HepG2 (cell line): ENCODE results near the gene CAPN9. TPM values are rescaled to one million over a fixed set of nuclear protein-coding genes. Genes with fewer than 3 reads are reported as not detected.
A peak's percentile ranks its signal among the peaks of the same experiment; 100 is the strongest.

Experiments
- ARID5B ChIP-seq: IDR thresholded peaks from 2 replicates; pipeline ENCODE4 v1.4.0; 2020; ENCODE audit warnings: mild to moderate bottlenecking, missing genetic modification reagents
- ATF3 ChIP-seq: sonication (generic); formaldehyde crosslinking; IDR thresholded peaks from 2 replicates; pipeline ENCODE4 v1.4.0; 2020; ENCODE audit warnings: missing genetic modification reagents
- CBX1 ChIP-seq: IDR thresholded peaks from one replicate; pipeline ENCODE4 v1.6.1; 2016; ENCODE audit warnings: antibody characterized with exemption, low read depth
- E2F2 ChIP-seq: sonication (generic); formaldehyde crosslinking; IDR thresholded peaks from 2 replicates; pipeline ENCODE4 v1.4.0; 2020; ENCODE audit warnings: missing genetic modification reagents, borderline replicate concordance
- ERF ChIP-seq: IDR thresholded peaks from 2 replicates; pipeline ENCODE4 v1.6.1; 2018; ENCODE audit warnings: missing biosample characterization, missing genetic modification reagents
- HNRNPK ChIP-seq: fragments of 200-400 bp; formaldehyde crosslinking; IDR thresholded peaks from 2 replicates; pipeline ENCODE4 v1.6.1; 2018; ENCODE audit warnings: low read length, low read depth, moderate library complexity, mild to moderate bottlenecking; ENCODE audit not compliant: poor library complexity, severe bottlenecking
- KLF12 ChIP-seq: sonication (generic); formaldehyde crosslinking; IDR thresholded peaks from 2 replicates; pipeline ENCODE4 v1.4.0; 2020; ENCODE audit warnings: missing genetic modification reagents, borderline replicate concordance
- KLF15 ChIP-seq: sonication (generic); formaldehyde crosslinking; IDR thresholded peaks from 2 replicates; pipeline ENCODE4 v1.8.1; 2023; ENCODE audit warnings: borderline replicate concordance, mild to moderate bottlenecking, inconsistent platforms, missing genetic modification reagents, mixed read lengths
- MAX ChIP-seq: IDR thresholded peaks from 2 replicates; pipeline ENCODE4 v1.6.1; 2012; ENCODE audit warnings: inconsistent platforms
- MXI1 ChIP-seq: IDR thresholded peaks from 3 replicates; pipeline ENCODE4 v1.6.1; 2012; ENCODE audit warnings: low read depth, low read length, inconsistent platforms, borderline replicate concordance
- NKX3-1 ChIP-seq: sonication (generic); formaldehyde crosslinking; IDR thresholded peaks from 2 replicates; pipeline ENCODE4 v1.5.0; 2020; ENCODE audit warnings: missing genetic modification reagents
- POGK ChIP-seq: sonication (generic); formaldehyde crosslinking; conservative IDR thresholded peaks from 2 replicates; pipeline ENCODE4 v1.8.0; 2022; ENCODE audit warnings: mild to moderate bottlenecking, moderate library complexity, missing genetic modification reagents
- STAT6 ChIP-seq: sonication (generic); formaldehyde crosslinking; IDR thresholded peaks from 2 replicates; pipeline ENCODE4 v1.4.0; 2020; ENCODE audit warnings: missing genetic modification reagents, mild to moderate bottlenecking, borderline replicate concordance
- THAP8 ChIP-seq: sonication (generic); formaldehyde crosslinking; IDR thresholded peaks from 2 replicates; pipeline ENCODE4 v1.5.1; 2020; ENCODE audit warnings: missing genetic modification reagents, mild to moderate bottlenecking, borderline replicate concordance
- ZNF251 ChIP-seq: sonication (generic); formaldehyde crosslinking; IDR thresholded peaks from 2 replicates; pipeline ENCODE4 v1.9.0; 2021; ENCODE audit warnings: mild to moderate bottlenecking, missing genetic modification reagents
- ZNF430 ChIP-seq: sonication (generic); formaldehyde crosslinking; IDR thresholded peaks from 2 replicates; pipeline ENCODE4 v1.9.0; 2021; ENCODE audit warnings: mild to moderate bottlenecking, missing genetic modification reagents
- ZNF614 ChIP-seq: IDR thresholded peaks from 2 replicates; pipeline ENCODE4 v1.6.1; 2018; ENCODE audit warnings: missing biosample characterization, missing genetic modification reagents, inconsistent platforms, borderline replicate concordance
- ZNF792 ChIP-seq: IDR thresholded peaks from 2 replicates; pipeline ENCODE4 v1.6.1; 2016
- ZSCAN31 ChIP-seq: sonication (generic); formaldehyde crosslinking; IDR thresholded peaks from 2 replicates; pipeline ENCODE4 v1.5.0; 2020; ENCODE audit warnings: low read depth, mild to moderate bottlenecking, missing genetic modification reagents
- polyA plus RNA-seq, 8 experiments: library from polyadenylated mRNA; depleted of rRNA in 3 of 8; stranded (reverse) in 7 of 8; unstranded in 1 of 8; fragments of >200 nt; fragmentation: Illumina TruSeq in 4 of 8; extraction: Trizol in 4 of 8; gene quantifications; 2 replicates each; pipeline versions ENCODE4 v1.2.1 to v1.2.3, GENCODE V29; 2011 to 2016; ENCODE audit warnings: low read depth in 4 of 8, missing spikeins in 1 of 8, mixed read lengths in 1 of 8; ENCODE audit not compliant: insufficient read depth in 1 of 8
- total RNA-seq, 5 experiments: library from RNA; depleted of rRNA; stranded (reverse); fragments of >200 nt; fragmentation: Illumina TruSeq; extraction: Trizol; gene quantifications; 2 replicates each; pipeline ENCODE4 v1.2.3, GENCODE V29; 2016; ENCODE audit warnings: low read depth in 1 of 5

Gene CAPN9
- total and polyA plus RNA-seq, 2 of the 13 experiments (the other 11 are each of a cell fraction or from before 2014, with no cell fraction given): 0.04 to 0.31 TPM

GRCh38 chr1:230768903-230769570 lies 21.8 kb downstream of the CAPN9 start (continued):
- TF ChIP-seq ZNF614 (no peak), KLF15 (CRISPR knock-in tag) (no peak), HNRNPK (no peak), ZNF792 (CRISPR knock-in tag) (no peak), NKX3-1 (CRISPR knock-in tag) (no peak), ATF3 (CRISPR knock-in tag) (no peak), ARID5B (CRISPR knock-in tag) (0 out of 2 replicates have a peak, but pooled peaks have one; percentile 13), STAT6 (no peak), MXI1 (no peak), ZNF251 (CRISPR knock-in tag) (no peak), ZNF430 (CRISPR knock-in tag) (no peak), ZSCAN31 (CRISPR knock-in tag) (no peak), POGK (CRISPR knock-in tag) (no peak), THAP8 (CRISPR knock-in tag) (no peak), KLF12 (CRISPR knock-in tag) (no peak), E2F2 (CRISPR knock-in tag) (no peak), CBX1 (no peak), ERF (CRISPR knock-in tag) (no peak), MAX (peak; percentile 41; the same call in 1 of the 2 replicates)
